Ishikawa (cell line): Measurements from ENCODE around the gene NDUFAF2.

Experiments used
- CREB1 ChIP-seq: IDR thresholded peaks from 2 replicates; pipeline ENCODE4 v1.6.1; 2012; ENCODE audit warnings: low read depth
- EGR1 ChIP-seq: IDR thresholded peaks from 2 replicates; pipeline ENCODE4 v1.6.1; 2012
- EP300 ChIP-seq: IDR thresholded peaks from 2 replicates; pipeline ENCODE4 v1.6.1; 2012; ENCODE audit warnings: borderline replicate concordance
- FOXM1 ChIP-seq: IDR thresholded peaks from 2 replicates; pipeline ENCODE4 v1.6.1; 2012; ENCODE audit warnings: low read depth, borderline replicate concordance
- NFIC ChIP-seq: IDR thresholded peaks from 2 replicates; pipeline ENCODE4 v1.6.1; 2012
- RAD21 ChIP-seq: IDR thresholded peaks from 2 replicates; pipeline ENCODE4 v1.6.1; 2012; ENCODE audit warnings: low read depth
- REST ChIP-seq: IDR thresholded peaks from 2 replicates; pipeline ENCODE4 v1.6.1; 2012; ENCODE audit warnings: low read depth, mild to moderate bottlenecking
- TAF1 ChIP-seq: IDR thresholded peaks from 2 replicates; pipeline ENCODE4 v1.6.1; 2012; ENCODE audit warnings: low read depth, mild to moderate bottlenecking
- TEAD4 ChIP-seq: IDR thresholded peaks from 2 replicates; pipeline ENCODE4 v1.6.1; 2012
- USF1 ChIP-seq: IDR thresholded peaks from 2 replicates; pipeline ENCODE4 v1.6.1; 2012
- YY1 ChIP-seq: IDR thresholded peaks from 2 replicates; pipeline ENCODE4 v1.6.1; 2012; ENCODE audit warnings: low read depth
- TF ChIP-seq, protein P1 (sequence below): IDR thresholded peaks from 2 replicates; pipeline ENCODE4 v1.6.1; 2012

- TF ChIP-seq REST (no peak), TEAD4 (no peak), YY1 (no peak), TAF1 (no peak), RAD21 (no peak), EP300 (no peak), FOXM1 (no peak), USF1 (no peak), CREB1 (no peak), EGR1 (no peak), NFIC (no peak)
- TF ChIP-seq, protein P1, sequence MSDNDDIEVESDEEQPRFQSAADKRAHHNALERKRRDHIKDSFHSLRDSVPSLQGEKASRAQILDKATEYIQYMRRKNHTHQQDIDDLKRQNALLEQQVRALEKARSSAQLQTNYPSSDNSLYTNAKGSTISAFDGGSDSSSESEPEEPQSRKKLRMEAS, result no peak
Observed at GRCh38 chr5:60943624-60944023, 1.4 kb upstream of the NDUFAF2 start.
